ENCODE measurements around the gene NCKAP1. TPM values are rescaled to one million over a fixed set of nuclear protein-coding genes. Genes with fewer than 3 reads are reported as not detected.

Gene NCKAP1
- total RNA-seq, 1 experiment from 2014 or later: 112 TPM

GRCh38 chr2:182867426-182868053 lies 170.7 kb downstream of the NCKAP1 start:
- H3T11ph ChIP-seq (ENCODE audit: low read length): no peak overlapping the region
- no peak overlapping the region for H2BK5ac ChIP-seq (ENCODE audit: insufficient read length, low read length)
- no peak overlapping the region for H2AFZ ChIP-seq (ENCODE audit: low read length)
- H3K9me3 ChIP-seq (ENCODE audit: control insufficient read depth, low read depth, low read length): no peaks in the 10 kb centered on the region
- H3K23me2 ChIP-seq (ENCODE audit: insufficient read length, low read depth, low read length, poor library complexity, severe bottlenecking): peaks cover 19% of the 10 kb centered on the region
- no peak overlapping the region for H3K23ac ChIP-seq (ENCODE audit: insufficient read length, low read depth, low read length)
- no peak overlapping the region for H3K9ac ChIP-seq (ENCODE audit: extremely low read depth, insufficient read length, low read length)
- H2BK15ac ChIP-seq (ENCODE audit: low read depth, low read length): no peak overlapping the region
- no peak overlapping the region for H2BK12ac ChIP-seq (ENCODE audit: insufficient read length, low read depth, low read length)
- H4K91ac ChIP-seq (ENCODE audit: insufficient read length, low read depth, low read length): no peak overlapping the region
- 0 out of 2 replicates have a peak overlapping the region, but pooled peaks have one; percentile 72 for H3K14ac ChIP-seq (ENCODE audit: insufficient read depth, low read length)
- no peak overlapping the region for H3K56ac ChIP-seq (ENCODE audit: insufficient read length, low read depth, low read length)
- peaks cover 25 to 28% of the 10 kb centered on the region in 2 experiments for H3K4me1 Mint-ChIP-seq
- no peak overlapping the region for H2BK120ac ChIP-seq (ENCODE audit: low read depth, low read length, poor library complexity, severe bottlenecking)
- H4K20me1 ChIP-seq (ENCODE audit: control insufficient read depth, insufficient read depth, insufficient read length): no peaks in the 10 kb centered on the region
- H2AK5ac ChIP-seq (ENCODE audit: insufficient read length, low read length): no peak overlapping the region
- no peak overlapping the region for H3K4ac ChIP-seq (ENCODE audit: low read depth, low read length)
- no peak for DNase-seq
- peaks cover 44% of the 10 kb centered on the region for H3K27me3 Mint-ChIP-seq (ENCODE audit: low read depth)
- H4K8ac ChIP-seq (replicated peaks; ENCODE audit: insufficient read length, low read depth, low read length): no peak overlapping the region
- no peaks in the 10 kb centered on the region; a peak in 1 of 7 replicates for H3K36me3 Mint-ChIP-seq (ENCODE audit: insufficient read depth in 1 of 3, low read depth in 3 of 3)
- H3K79me1 ChIP-seq (ENCODE audit: insufficient read depth, low read depth, low read length, poor library complexity, severe bottlenecking): no peaks in the 10 kb centered on the region
- peak overlapping the region in 1 of 3 experiments; percentile 38; a peak in 1 of 7 replicates for H3K27ac Mint-ChIP-seq
- no peak overlapping the region for H2BK20ac ChIP-seq (ENCODE audit: low read depth, low read length, poor library complexity, severe bottlenecking)
- no peak overlapping the region for H3K18ac ChIP-seq (ENCODE audit: insufficient read length, low read depth, low read length)
- peaks cover 3% of the 10 kb centered on the region; the same call in 1 of the 2 replicates for H3K27me3 ChIP-seq (ENCODE audit: insufficient read depth, low read length)
- no peak overlapping the region for H4K5ac ChIP-seq (ENCODE audit: insufficient read length, low read depth, low read length)
- H3K4me1 ChIP-seq (ENCODE audit: insufficient read depth, low read length): no peaks in the 10 kb centered on the region
- no peak overlapping the region for H3K27ac ChIP-seq (ENCODE audit: insufficient read length, low read depth, low read length)
- no peaks in the 10 kb centered on the region for H3K79me2 ChIP-seq (ENCODE audit: insufficient read depth, low read length)
- WGBS (ENCODE audit: extremely low coverage, insufficient read length, low lambda C conversion rate): no CpG with 5 or more reads among the region's 12 CpGs
- peak overlapping the region; percentile 67 to 85 for H3K4me3 Mint-ChIP-seq
- H3K9me3 Mint-ChIP-seq: no peaks in the 10 kb centered on the region
- no peak for TF ChIP-seq CTCF (conservative IDR thresholded peaks at IDR 0.05)
- peak overlapping the region; percentile 90 for H3K4me2 ChIP-seq (ENCODE audit: insufficient read depth, insufficient read length, low read length)

All from H9 (cell line).